ENCODE measurements around the gene BCAS2. TPM values are rescaled to one million over a fixed set of nuclear protein-coding genes. Genes with fewer than 3 reads are reported as not detected.
"Not testable (repeated sequence)": the region's sequence is repeated elsewhere in the genome, so short reads cannot be mapped to it uniquely, and the experiment has no call there.

BCAS2 gene
- total RNA-seq, 1 experiment from 2014 or later = 26.5 TPM

DNA sequence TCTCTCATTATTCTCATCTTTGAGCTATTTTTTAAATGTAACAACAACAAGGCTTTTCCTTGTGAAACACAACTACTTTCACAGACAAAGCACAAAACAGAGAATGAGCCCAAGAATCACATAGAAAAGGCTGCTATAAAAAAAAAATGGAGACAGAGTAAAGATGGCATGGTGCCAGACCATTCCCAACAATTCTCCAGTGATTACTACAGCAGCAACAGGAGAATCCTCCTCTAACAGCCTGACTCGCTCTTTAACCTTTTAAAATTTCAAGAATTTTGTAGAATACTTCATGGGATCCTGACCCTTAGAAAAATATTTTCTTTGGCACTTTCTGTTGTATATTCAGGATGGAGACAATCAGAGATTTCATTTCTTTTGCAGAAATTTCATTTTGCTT lies 3.8 kb upstream of the BCAS2 start:
- DNase-seq = no peak
- no peak overlapping the region for H3K4me3 ChIP-seq
- no peaks in the 10 kb centered on the region for H3K9me3 ChIP-seq

GRCh38 chr1:114574365-114574764 lies 7.0 kb downstream of the BCAS2 start:
- H3K36me3 ChIP-seq = peaks cover 62% of the 10 kb centered on the region
- H3K4me3 ChIP-seq = no peak overlapping the region
- no peak for DNase-seq
- no peaks in the 10 kb centered on the region for H3K9me3 ChIP-seq
- H3K27me3 ChIP-seq = no peaks in the 10 kb centered on the region

More for the DNA sequence above, 3.8 kb upstream of the BCAS2 start:
- Histone ChIP-seq H3K36me3 (peaks cover 3% of the 10 kb centered on the region), H3K27me3 (no peaks in the 10 kb centered on the region)

DNA sequence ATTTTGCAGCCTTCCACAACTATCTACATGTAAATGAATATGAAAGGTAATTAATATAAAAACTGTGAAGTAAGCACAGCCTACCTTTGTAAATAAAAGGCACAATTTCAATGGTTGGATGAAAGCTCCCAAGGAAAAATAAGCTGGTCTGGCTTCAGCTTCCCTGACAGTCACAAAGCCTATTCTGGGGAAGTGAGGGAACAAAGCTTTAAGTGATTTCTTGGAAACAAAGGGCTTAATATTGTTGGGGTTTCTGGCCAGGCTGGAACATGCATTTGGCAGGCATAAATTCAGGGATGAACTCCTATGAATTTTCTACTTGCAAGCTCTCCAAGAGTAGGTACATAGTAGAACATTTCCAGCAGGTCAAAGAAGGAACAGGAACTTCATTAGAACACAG lies 17.3 kb downstream of the BCAS2 start:
- H3K9me3 ChIP-seq = no peaks in the 10 kb centered on the region
- H3K36me3 ChIP-seq = peaks cover 38% of the 10 kb centered on the region
- no peak for DNase-seq
- no peaks in the 10 kb centered on the region for H3K27me3 ChIP-seq
- no peak overlapping the region for H3K4me3 ChIP-seq

- H3K27me3 ChIP-seq, DNase-seq, H3K9me3 ChIP-seq, H3K4me3 ChIP-seq: not testable (repeated sequence)
- H3K36me3 ChIP-seq = peaks cover 29% of the 10 kb centered on the region
Observed at GRCh38 chr1:114562978-114563510, 18.4 kb downstream of the BCAS2 start.

GRCh38 chr1:114561333-114561732 lies 20.1 kb downstream of the BCAS2 start:
- H3K4me3 ChIP-seq = no peak overlapping the region
- no peaks in the 10 kb centered on the region for H3K27me3 ChIP-seq
- DNase-seq = no peak
- H3K9me3 ChIP-seq = no peaks in the 10 kb centered on the region
- peaks cover 12% of the 10 kb centered on the region for H3K36me3 ChIP-seq

- 0 out of 2 replicates have a peak, but pooled peaks cover 2% of the 10 kb centered on the region for H3K36me3 ChIP-seq
- no peak overlapping the region for H3K4me3 ChIP-seq
- H3K27me3 ChIP-seq = no peaks in the 10 kb centered on the region
- H3K9me3 ChIP-seq = no peaks in the 10 kb centered on the region
- DNase-seq = no peak
Observed at GRCh38 chr1:114559356-114559755, 22.1 kb downstream of the BCAS2 start.

- no peak for DNase-seq
- Histone ChIP-seq H3K4me3 (no peak overlapping the region), H3K36me3 (no peaks in the 10 kb centered on the region), H3K27me3 (no peaks in the 10 kb centered on the region), H3K9me3 (no peaks in the 10 kb centered on the region)
Observed at GRCh38 chr1:114558544-114558943, 22.9 kb downstream of the BCAS2 start.

DNA sequence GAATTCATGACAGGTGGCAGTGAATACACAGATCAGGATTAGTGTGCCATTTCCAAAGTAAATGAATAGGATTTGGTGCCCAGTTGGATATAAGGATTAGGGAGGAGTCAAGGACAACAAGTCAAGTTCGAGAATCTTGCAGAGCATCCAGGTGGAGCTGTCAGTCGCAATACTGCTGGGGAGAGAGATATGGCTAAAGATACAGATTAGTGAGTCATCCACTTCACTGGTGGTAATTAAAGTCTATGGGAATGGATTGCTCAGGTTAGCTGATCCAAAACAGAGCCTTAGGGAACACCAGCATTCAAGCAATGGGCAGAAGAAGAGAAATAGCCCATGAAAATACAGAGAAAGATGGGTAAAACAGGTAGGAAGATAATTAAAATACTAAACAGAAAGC lies 26.8 kb downstream of the BCAS2 start:
- Histone ChIP-seq H3K27me3 (no peaks in the 10 kb centered on the region), H3K4me3 (no peak overlapping the region), H3K36me3 (no peaks in the 10 kb centered on the region), H3K9me3 (no peaks in the 10 kb centered on the region)
- no peak for DNase-seq

GRCh38 chr1:114552106-114552639 lies 29.2 kb downstream of the BCAS2 start:
- Histone ChIP-seq H3K27me3 (no peaks in the 10 kb centered on the region), H3K9me3 (no peaks in the 10 kb centered on the region), H3K4me3 (no peak overlapping the region), H3K36me3 (no peaks in the 10 kb centered on the region)
- no peak for DNase-seq

- Histone ChIP-seq H3K27me3 (no peaks in the 10 kb centered on the region), H3K9me3 (no peaks in the 10 kb centered on the region), H3K4me3 (no peak overlapping the region), H3K36me3 (no peaks in the 10 kb centered on the region)
- no peak for DNase-seq
Observed at GRCh38 chr1:114551400-114551799, 30.0 kb downstream of the BCAS2 start.

DNA sequence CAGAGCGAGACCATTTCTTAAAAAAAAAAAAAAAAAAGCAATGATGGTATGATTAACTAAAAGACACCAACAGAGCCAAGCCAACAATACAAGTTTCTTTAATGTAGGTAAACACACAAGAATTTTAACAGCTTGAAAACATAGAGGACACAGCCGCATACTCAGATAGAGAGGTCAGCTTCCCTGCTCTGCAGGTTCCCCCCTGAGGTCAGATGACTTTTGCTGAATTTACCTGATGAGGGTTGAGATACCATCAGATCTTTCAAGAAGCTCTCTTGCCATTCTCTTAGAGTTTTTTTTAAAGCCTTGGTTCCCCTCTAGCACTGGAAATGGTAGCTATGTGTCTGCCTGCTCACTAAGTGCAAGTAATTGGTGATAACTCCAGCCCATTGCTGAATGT lies 31.1 kb downstream of the BCAS2 start:
- Histone ChIP-seq H3K36me3 (no peaks in the 10 kb centered on the region), H3K9me3 (no peaks in the 10 kb centered on the region), H3K4me3 (no peak overlapping the region), H3K27me3 (no peaks in the 10 kb centered on the region)
- no peak for DNase-seq

DNA sequence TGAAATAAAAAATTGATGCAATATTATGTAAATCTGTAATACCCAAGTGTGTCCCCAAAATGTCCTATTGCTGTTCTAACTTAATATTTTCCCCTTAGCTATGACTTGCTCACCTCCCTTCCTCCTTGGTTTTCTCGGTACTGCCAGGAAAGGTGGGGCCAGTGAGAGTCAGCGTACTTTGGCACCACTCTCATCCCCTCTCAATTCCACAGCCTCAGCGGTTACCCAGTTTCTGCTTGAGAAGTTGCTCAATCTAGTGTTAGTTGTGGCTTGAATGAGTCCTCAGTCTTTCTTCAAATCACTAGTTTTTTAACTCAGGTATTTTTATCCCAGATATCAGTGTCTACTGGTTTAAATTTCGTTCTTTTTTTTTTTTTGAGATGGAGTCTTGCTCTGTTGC lies 32.3 kb downstream of the BCAS2 start:
- DNase-seq = peak; percentile 17
- no peaks in the 10 kb centered on the region for H3K36me3 ChIP-seq
- H3K27me3 ChIP-seq = no peaks in the 10 kb centered on the region
- no peaks in the 10 kb centered on the region for H3K9me3 ChIP-seq
- H3K4me3 ChIP-seq = no peak overlapping the region

- Histone ChIP-seq H3K4me3 (no peak overlapping the region), H3K27me3 (no peaks in the 10 kb centered on the region), H3K9me3 (no peaks in the 10 kb centered on the region), H3K36me3 (no peaks in the 10 kb centered on the region)
- no peak for DNase-seq
Observed at GRCh38 chr1:114547076-114547475, 34.3 kb downstream of the BCAS2 start.

DNA sequence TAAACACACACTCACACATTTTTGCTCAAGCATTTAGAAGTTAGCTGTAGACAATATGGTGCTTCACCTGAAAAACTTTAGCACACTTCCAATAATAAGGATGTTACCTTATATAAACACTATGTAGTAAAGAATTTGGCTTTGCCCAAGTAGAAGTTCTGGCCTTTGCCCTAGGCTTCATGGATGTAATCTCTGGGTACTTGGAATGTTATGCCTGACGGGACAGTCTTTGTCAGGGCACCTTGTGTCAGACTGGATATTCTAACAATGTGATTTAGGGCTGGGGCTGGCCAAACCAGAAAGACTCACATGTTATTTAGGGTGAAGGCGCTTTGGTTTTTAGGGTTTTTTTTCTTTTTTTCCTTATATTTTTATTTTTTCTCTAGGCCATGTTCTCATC lies 35.6 kb downstream of the BCAS2 start:
- Histone ChIP-seq H3K36me3 (no peaks in the 10 kb centered on the region), H3K4me3 (no peak overlapping the region), H3K27me3 (no peaks in the 10 kb centered on the region), H3K9me3 (no peaks in the 10 kb centered on the region)
- no peak for DNase-seq

- Histone ChIP-seq H3K27me3 (no peaks in the 10 kb centered on the region), H3K36me3 (no peaks in the 10 kb centered on the region)
Observed at GRCh38 chr1:114545315-114545714, 36.1 kb downstream of the BCAS2 start.

GRCh38 chr1:114540821-114541220 lies 40.6 kb downstream of the BCAS2 start:
- H3K4me3 ChIP-seq = no peak overlapping the region
- no peaks in the 10 kb centered on the region for H3K36me3 ChIP-seq
- H3K27me3 ChIP-seq = no peaks in the 10 kb centered on the region
- H3K9me3 ChIP-seq = no peaks in the 10 kb centered on the region
- no peak for DNase-seq

More at GRCh38 chr1:114545315-114545714, 36.1 kb downstream of the BCAS2 start:
- Histone ChIP-seq H3K4me3 (no peak overlapping the region), H3K9me3 (no peaks in the 10 kb centered on the region)
- no peak for DNase-seq

GRCh38 chr1:114540272-114540671 lies 41.1 kb downstream of the BCAS2 start:
- Histone ChIP-seq H3K27me3 (no peaks in the 10 kb centered on the region), H3K36me3 (no peaks in the 10 kb centered on the region), H3K4me3 (no peak overlapping the region), H3K9me3 (no peaks in the 10 kb centered on the region)
- DNase-seq = no peak

GRCh38 chr1:114536043-114536442 lies 45.4 kb downstream of the BCAS2 start:
- Histone ChIP-seq H3K9me3 (no peaks in the 10 kb centered on the region), H3K27me3 (no peaks in the 10 kb centered on the region), H3K36me3 (no peaks in the 10 kb centered on the region), H3K4me3 (no peak overlapping the region)
- no peak for DNase-seq

GRCh38 chr1:114535401-114535800 lies 46.0 kb downstream of the BCAS2 start:
- H3K36me3 ChIP-seq = no peaks in the 10 kb centered on the region
- DNase-seq = no peak
- no peak overlapping the region for H3K4me3 ChIP-seq
- no peaks in the 10 kb centered on the region for H3K27me3 ChIP-seq
- H3K9me3 ChIP-seq = no peaks in the 10 kb centered on the region

Measured in MG63 (cell line).